ENCODE measurements around the gene FLNA.

- TF ChIP-seq CTCF (IDR thresholded peaks at IDR 0.05; ENCODE audit: low read depth, low read length) (no peak), MAX (IDR thresholded peaks at IDR 0.05; ENCODE audit: low read depth, low read length) (no peak), POLR2A (IDR thresholded peaks at IDR 0.05; ENCODE audit: extremely low read depth, insufficient read length) (no peak)
Measured at GRCh38 chrX:154401045-154401799, 26.8 kb upstream of the FLNA start.
